SK-N-SH (cell line): Measurements from ENCODE around the gene GFRA3.

ENCODE experiments used
- ELF1 ChIP-seq: IDR thresholded peaks from 2 replicates; pipeline ENCODE4 v1.4.0; 2012
- EP300 ChIP-seq, 2 experiments: IDR thresholded peaks; 2 replicates each; pipeline versions ENCODE4 v1.4.0 to v1.6.1; 2012; ENCODE audit warnings: borderline replicate concordance in 1 of 2, low read depth in 1 of 2, low read length in 1 of 2
- GABPA ChIP-seq: IDR thresholded peaks from 2 replicates; pipeline ENCODE4 v1.4.0; 2012; ENCODE audit warnings: low read depth, mild to moderate bottlenecking
- JUND ChIP-seq: IDR thresholded peaks from 2 replicates; pipeline ENCODE4 v1.4.0; 2012
- NFIC ChIP-seq: IDR thresholded peaks from 2 replicates; pipeline ENCODE4 v1.4.0; 2012; ENCODE audit warnings: borderline replicate concordance
- POLR2AphosphoS5 ChIP-seq: IDR thresholded peaks from 2 replicates; pipeline ENCODE4 v1.6.1; 2012; ENCODE audit warnings: low read depth, low read length
- TAF1 ChIP-seq: IDR thresholded peaks from 2 replicates; pipeline ENCODE4 v1.6.1; 2012; ENCODE audit warnings: low read depth, mild to moderate bottlenecking, low read length, moderate library complexity, borderline replicate concordance
- TF ChIP-seq, protein P1 (sequence below): fragments of 150-350 bp; IDR thresholded peaks from 2 replicates; pipeline ENCODE4 v1.6.1; 2017; ENCODE audit warnings: antibody characterized with exemption, low read length, low read depth, borderline replicate concordance
- TF ChIP-seq, protein P2 (sequence below): fragments of 200-600 bp; sonication (generic); IDR thresholded peaks from 2 replicates; pipeline ENCODE4 v1.6.1; 2017; ENCODE audit warnings: antibody characterized with exemption, mild to moderate bottlenecking, moderate library complexity
- TF ChIP-seq, protein P3 (sequence below): IDR thresholded peaks from 2 replicates; pipeline ENCODE4 v1.4.0; 2012; ENCODE audit warnings: low read depth, borderline replicate concordance

DNA sequence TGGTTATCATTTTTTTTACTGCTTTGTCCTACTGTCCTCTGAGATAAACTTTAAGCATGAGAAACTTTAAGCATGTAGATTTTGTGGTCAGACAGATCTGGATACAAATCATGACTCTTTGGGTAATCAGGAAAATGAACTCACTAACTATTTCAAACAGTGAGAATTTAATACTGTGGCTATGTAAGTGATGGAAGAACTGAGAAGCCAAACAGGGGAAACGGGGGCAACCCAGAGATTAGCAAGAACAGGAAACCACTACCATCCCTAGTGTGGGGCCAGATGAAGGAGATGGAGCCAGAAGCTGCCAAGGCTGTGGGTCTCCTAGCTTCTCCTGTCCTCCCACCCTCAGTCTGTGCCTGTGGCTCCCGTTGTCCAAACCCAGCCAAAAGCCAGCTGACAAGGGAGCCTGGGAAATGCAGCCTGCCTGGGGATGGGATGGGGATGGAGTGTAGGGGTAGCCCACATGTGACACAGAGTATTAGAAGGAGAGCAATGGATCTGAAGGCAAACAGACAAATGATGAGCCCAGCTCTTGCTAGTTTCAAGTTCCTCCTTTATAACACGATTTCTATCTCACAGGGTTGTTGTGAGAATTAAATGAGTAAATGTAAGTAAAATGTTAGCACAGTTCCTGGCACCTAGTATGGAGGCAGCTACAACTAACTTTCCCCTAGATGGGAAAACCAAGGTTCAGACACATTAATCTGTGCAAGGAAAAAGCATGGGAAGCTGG, 33.6 kb downstream of the GFRA3 start:
- TF ChIP-seq, protein P1, sequence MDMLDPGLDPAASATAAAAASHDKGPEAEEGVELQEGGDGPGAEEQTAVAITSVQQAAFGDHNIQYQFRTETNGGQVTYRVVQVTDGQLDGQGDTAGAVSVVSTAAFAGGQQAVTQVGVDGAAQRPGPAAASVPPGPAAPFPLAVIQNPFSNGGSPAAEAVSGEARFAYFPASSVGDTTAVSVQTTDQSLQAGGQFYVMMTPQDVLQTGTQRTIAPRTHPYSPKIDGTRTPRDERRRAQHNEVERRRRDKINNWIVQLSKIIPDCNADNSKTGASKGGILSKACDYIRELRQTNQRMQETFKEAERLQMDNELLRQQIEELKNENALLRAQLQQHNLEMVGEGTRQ: no peak
- TF ChIP-seq, protein P2, sequence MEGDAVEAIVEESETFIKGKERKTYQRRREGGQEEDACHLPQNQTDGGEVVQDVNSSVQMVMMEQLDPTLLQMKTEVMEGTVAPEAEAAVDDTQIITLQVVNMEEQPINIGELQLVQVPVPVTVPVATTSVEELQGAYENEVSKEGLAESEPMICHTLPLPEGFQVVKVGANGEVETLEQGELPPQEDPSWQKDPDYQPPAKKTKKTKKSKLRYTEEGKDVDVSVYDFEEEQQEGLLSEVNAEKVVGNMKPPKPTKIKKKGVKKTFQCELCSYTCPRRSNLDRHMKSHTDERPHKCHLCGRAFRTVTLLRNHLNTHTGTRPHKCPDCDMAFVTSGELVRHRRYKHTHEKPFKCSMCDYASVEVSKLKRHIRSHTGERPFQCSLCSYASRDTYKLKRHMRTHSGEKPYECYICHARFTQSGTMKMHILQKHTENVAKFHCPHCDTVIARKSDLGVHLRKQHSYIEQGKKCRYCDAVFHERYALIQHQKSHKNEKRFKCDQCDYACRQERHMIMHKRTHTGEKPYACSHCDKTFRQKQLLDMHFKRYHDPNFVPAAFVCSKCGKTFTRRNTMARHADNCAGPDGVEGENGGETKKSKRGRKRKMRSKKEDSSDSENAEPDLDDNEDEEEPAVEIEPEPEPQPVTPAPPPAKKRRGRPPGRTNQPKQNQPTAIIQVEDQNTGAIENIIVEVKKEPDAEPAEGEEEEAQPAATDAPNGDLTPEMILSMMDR: no peak
- TF ChIP-seq ELF1: no peak
- no peak for TF ChIP-seq POLR2AphosphoS5
- TF ChIP-seq TAF1: no peak
- TF ChIP-seq, protein P3, sequence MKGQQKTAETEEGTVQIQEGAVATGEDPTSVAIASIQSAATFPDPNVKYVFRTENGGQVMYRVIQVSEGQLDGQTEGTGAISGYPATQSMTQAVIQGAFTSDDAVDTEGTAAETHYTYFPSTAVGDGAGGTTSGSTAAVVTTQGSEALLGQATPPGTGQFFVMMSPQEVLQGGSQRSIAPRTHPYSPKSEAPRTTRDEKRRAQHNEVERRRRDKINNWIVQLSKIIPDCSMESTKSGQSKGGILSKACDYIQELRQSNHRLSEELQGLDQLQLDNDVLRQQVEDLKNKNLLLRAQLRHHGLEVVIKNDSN: no peak
- TF ChIP-seq JUND: no peak
- TF ChIP-seq GABPA: no peak
- no peak for TF ChIP-seq NFIC
- TF ChIP-seq EP300 (IDR thresholded peaks at IDR 0.05; ENCODE audit: borderline replicate concordance in 1 of 2, low read depth in 1 of 2, low read length in 1 of 2): no peak
